VCaP (cell line): ENCODE data around the gene HLCS.

Experiments
- H3K27ac ChIP-seq: fragments of 450-650 bp; 2 replicates; pipeline ENCODE4 v1.5.1; 2017
- TF ChIP-seq, protein P1 (sequence below): fragments of 450-650 bp; conservative IDR thresholded peaks from 2 replicates; pipeline ENCODE4 v1.5.1; 2017; ENCODE audit warnings: mild to moderate bottlenecking, moderate library complexity

HLCS gene

GRCh38 chr21:36849461-36850105 lies 116.9 kb downstream of the HLCS start:
- H3K27ac ChIP-seq, result no peak overlapping the region
- TF ChIP-seq, protein P1, sequence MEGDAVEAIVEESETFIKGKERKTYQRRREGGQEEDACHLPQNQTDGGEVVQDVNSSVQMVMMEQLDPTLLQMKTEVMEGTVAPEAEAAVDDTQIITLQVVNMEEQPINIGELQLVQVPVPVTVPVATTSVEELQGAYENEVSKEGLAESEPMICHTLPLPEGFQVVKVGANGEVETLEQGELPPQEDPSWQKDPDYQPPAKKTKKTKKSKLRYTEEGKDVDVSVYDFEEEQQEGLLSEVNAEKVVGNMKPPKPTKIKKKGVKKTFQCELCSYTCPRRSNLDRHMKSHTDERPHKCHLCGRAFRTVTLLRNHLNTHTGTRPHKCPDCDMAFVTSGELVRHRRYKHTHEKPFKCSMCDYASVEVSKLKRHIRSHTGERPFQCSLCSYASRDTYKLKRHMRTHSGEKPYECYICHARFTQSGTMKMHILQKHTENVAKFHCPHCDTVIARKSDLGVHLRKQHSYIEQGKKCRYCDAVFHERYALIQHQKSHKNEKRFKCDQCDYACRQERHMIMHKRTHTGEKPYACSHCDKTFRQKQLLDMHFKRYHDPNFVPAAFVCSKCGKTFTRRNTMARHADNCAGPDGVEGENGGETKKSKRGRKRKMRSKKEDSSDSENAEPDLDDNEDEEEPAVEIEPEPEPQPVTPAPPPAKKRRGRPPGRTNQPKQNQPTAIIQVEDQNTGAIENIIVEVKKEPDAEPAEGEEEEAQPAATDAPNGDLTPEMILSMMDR, result no peak

DNA sequence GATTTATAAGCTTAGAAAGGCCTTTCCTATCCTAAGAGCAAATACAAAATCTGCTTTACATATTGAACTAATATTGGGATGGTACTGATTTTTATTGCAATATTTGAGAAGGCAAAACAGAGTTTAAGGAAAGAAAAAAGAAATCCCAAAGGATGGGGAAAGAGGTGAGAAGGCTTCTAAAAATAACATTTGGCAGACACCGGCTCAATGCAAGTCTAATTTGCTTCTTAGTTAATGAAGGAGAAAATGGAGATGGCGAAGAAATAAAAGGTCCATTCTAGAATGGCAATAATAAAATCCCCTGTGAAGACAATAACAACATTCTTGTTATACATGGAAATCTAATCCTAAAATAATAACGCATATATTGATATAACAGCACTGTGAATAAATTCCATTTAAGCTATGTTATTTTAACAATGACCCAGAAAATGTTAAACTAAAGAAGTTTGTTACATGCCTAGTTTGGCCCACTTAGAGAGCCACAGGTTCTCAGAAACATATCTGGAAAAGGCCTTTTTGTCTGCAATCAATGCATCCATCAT lies 117.7 kb downstream of the HLCS start:
- H3K27ac ChIP-seq, result no peak overlapping the region
- TF ChIP-seq, protein P1, result no peak

GRCh38 chr21:36847189-36847588 lies 119.3 kb downstream of the HLCS start:
- TF ChIP-seq, protein P1, result no peak
- peak overlapping the region; percentile 54 for H3K27ac ChIP-seq

- H3K27ac ChIP-seq, result peak overlapping the region; percentile 54
- TF ChIP-seq, protein P1, result no peak
These were observed 119.8 kb downstream of the HLCS start for GRCh38 chr21:36846631-36847030.

DNA sequence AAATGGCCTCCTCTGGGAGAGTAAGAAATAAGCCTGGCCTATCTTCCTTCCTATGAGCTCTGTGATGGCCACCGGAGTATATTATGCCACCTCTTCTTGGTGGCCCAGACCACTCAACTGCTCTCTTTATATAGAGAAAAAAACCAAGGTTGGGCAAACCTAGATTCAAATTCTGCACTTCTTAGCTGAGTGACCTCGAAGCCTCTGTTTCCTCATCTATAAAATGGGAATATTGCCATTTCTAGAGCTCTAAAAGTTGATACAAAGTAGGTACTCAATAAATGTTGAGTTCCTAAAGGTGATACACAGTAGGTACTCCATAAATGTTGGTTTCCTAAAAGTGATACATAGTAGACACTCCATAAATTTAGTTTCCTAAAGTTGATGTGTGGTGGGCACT lies 120.7 kb downstream of the HLCS start:
- H3K27ac ChIP-seq, result peak overlapping the region; percentile 54
- TF ChIP-seq, protein P1, result no peak

DNA sequence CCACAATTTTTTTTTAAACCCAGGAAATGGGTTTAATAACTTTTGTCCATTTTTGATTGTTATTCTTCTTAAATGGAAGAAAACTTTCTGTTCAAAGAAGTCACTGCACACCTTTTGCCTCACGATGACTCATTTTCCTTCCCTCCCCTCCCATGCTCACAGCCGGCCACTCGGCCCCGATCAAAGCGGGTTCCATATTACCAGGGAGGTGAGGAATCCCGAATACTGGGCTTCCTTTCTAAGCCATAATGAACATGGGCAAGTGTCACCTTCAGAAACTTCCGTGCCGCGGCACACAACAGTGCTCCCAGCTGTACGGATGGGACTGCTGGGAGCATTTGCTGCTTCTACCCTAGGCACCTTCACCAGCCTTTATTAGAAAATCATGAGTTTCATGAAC lies 121.4 kb downstream of the HLCS start:
- no peak overlapping the region for H3K27ac ChIP-seq
- TF ChIP-seq, protein P1, result no peak

DNA sequence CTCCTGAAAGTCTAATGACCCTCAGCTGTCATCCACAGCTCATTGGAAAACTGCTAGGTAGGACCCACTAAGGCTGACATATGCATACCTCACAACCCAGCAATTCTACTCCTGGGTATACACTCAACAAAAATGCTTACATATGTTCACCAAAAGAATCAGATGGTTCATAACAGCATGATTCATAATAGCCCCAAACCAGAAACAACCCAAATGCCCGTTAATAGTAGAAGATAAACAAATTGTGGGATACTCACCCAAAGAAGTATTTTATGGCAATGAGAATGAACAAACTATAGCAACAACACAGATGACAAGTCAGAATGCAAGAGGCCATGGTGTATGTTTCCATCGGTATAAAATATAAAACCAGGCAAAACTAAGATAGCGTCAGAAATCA lies 124.6 kb downstream of the HLCS start:
- H3K27ac ChIP-seq, result no peak overlapping the region
- TF ChIP-seq, protein P1, result no peak
